B cell (primary cell): ENCODE results near the gene USPL1. TPM values are rescaled to one million over a fixed set of nuclear protein-coding genes. Genes with fewer than 3 reads are reported as not detected.

ENCODE experiments used
- ATAC-seq: fragments of 200-7000 bp; cut with Tn5 transposase; one replicate; pipeline ENCODE4 v1.10.0; 2021; ENCODE audit warnings: low read depth, mild to moderate bottlenecking, moderate number of reproducible peaks, moderate library complexity
- CTCF ChIA-PET: fragments of 350-600 bp; sonication (Branson Sonifier 250); formaldehyde crosslinking; loops from one replicate; lab custom pipeline; 2021; ENCODE audit warnings: antibody characterized with exemption, inconsistent platforms; lab: Charles Lee
- POLR2A ChIA-PET: fragments of 350-600 bp; sonication (Branson Sonifier 250); formaldehyde crosslinking; loops from one replicate; lab custom pipeline; 2021; ENCODE audit warnings: antibody characterized with exemption; lab: Charles Lee
- DNase-seq: peaks from one replicate; pipeline ENCODE4 v3.0.0; 2013
- H2AFZ ChIP-seq: 2 replicates; pipeline ENCODE4 v1.6.1; 2012; ENCODE audit warnings: mild to moderate bottlenecking, low read depth, low read length; ENCODE audit not compliant: insufficient read depth, poor library complexity, severe bottlenecking
- H3K27ac ChIP-seq, 2 donors: 1 replicate in 1 of 2; 2 replicates in 1 of 2; pipeline ENCODE4 v1.5.1; 2012 to 2013; ENCODE audit warnings: low read length in 2 of 2, mild to moderate bottlenecking in 2 of 2, moderate library complexity in 1 of 2
- H3K27me3 ChIP-seq, 4 experiments: fragments of 200-600 bp in 1 of 4; sonication (generic) in 1 of 4; replicated peaks in 1 of 4; 1 replicate in 2 of 4; 2 replicates in 2 of 4; pipeline versions ENCODE4 v1.6.1 to v1.7.0; 2013 to 2016; ENCODE audit warnings: low read length in 3 of 4, mild to moderate bottlenecking in 2 of 4, mixed read lengths in 1 of 4, moderate library complexity in 1 of 4; ENCODE audit not compliant: insufficient read depth in 4 of 4, control insufficient read depth in 3 of 4; ENCODE audit errors: control extremely low read depth in 1 of 4
- H3K36me3 ChIP-seq, 2 experiments: replicated peaks in 1 of 2; 1 replicate in 1 of 2; 2 replicates in 1 of 2; pipeline versions ENCODE4 v1.6.1 to v1.7.1; 2013; ENCODE audit warnings: low read length in 1 of 2; ENCODE audit not compliant: insufficient read depth in 2 of 2, control insufficient read depth in 1 of 2; ENCODE audit errors: control extremely low read depth in 1 of 2, extremely low read depth in 1 of 2
- H3K4me1 ChIP-seq, 2 donors: fragments of 200-600 bp in 1 of 2; sonication (generic) in 1 of 2; 1 replicate in 1 of 2; 2 replicates in 1 of 2; pipeline versions ENCODE4 v1.5.1 to v1.6.1; 2013 to 2017; ENCODE audit warnings: low read length in 2 of 2; ENCODE audit not compliant: control insufficient read depth in 2 of 2, insufficient read depth in 2 of 2
- H3K4me2 ChIP-seq: replicated peaks from 2 replicates; pipeline ENCODE3; 2012; ENCODE audit warnings: mild to moderate bottlenecking, low read depth, low read length; ENCODE audit not compliant: poor library complexity, severe bottlenecking
- H3K4me3 ChIP-seq, 5 experiments: fragments of 200-600 bp in 1 of 5; sonication (generic) in 1 of 5; 1 replicate in 3 of 5; 2 replicates in 2 of 5; pipeline versions ENCODE4 v1.5.1 to v1.7.0; 2011 to 2016; ENCODE audit warnings: low read length in 4 of 5, mild to moderate bottlenecking in 4 of 5, low read depth in 2 of 5, control low read depth in 1 of 5, moderate library complexity in 1 of 5; ENCODE audit not compliant: insufficient read depth in 1 of 5; ENCODE audit errors: control extremely low read depth in 1 of 5, extremely low read depth in 1 of 5
- H3K79me2 ChIP-seq: fragments of 200-600 bp; sonication (generic); one replicate; pipeline ENCODE4 v1.6.0; 2016; ENCODE audit warnings: low read length; ENCODE audit not compliant: control insufficient read depth, insufficient read depth
- H3K9ac ChIP-seq: fragments of 200-600 bp; sonication (generic); 2 replicates; pipeline ENCODE4 v1.6.1; 2017; ENCODE audit warnings: mild to moderate bottlenecking, low read length, moderate library complexity
- H3K9me3 ChIP-seq, 3 donors: one replicate each; pipeline versions ENCODE4 v1.6.1 to v1.7.1; 2013; ENCODE audit warnings: low read length in 2 of 3; ENCODE audit not compliant: control insufficient read depth in 2 of 3, insufficient read depth in 1 of 3; ENCODE audit errors: control extremely low read depth in 1 of 3
- H4K20me1 ChIP-seq: 2 replicates; pipeline ENCODE4 v1.6.0; 2012; ENCODE audit warnings: mild to moderate bottlenecking, low read length; ENCODE audit not compliant: insufficient read depth, control insufficient read depth, poor library complexity, severe bottlenecking
- H3K27ac Mint-ChIP-seq: one replicate; pipeline ENCODE4 v1.8.0; 2021; ENCODE audit warnings: mixed read lengths
- H3K27me3 Mint-ChIP-seq: one replicate; pipeline ENCODE4 v1.8.0; 2021; ENCODE audit warnings: mixed read lengths
- H3K4me1 Mint-ChIP-seq: one replicate; pipeline ENCODE4 v1.8.0; 2021; ENCODE audit warnings: mixed read lengths
- H3K4me3 Mint-ChIP-seq: one replicate; pipeline ENCODE4 v1.8.0; 2021; ENCODE audit warnings: mixed read lengths
- H3K9me3 Mint-ChIP-seq: one replicate; pipeline ENCODE4 v1.8.0; 2022; ENCODE audit warnings: mixed read lengths; ENCODE audit not compliant: insufficient read depth
- CTCF ChIP-seq: fragments of 200-600 bp; IDR thresholded peaks from one replicate; pipeline ENCODE4 v1.8.0; 2022; ENCODE audit warnings: antibody characterized with exemption, mild to moderate bottlenecking
- EZH2 ChIP-seq: IDR thresholded peaks from 2 replicates; pipeline ENCODE4 v1.6.1; 2012; ENCODE audit warnings: borderline replicate concordance, low read depth, mild to moderate bottlenecking, moderate library complexity, low read length; ENCODE audit not compliant: insufficient read depth, poor library complexity, severe bottlenecking
- WGBS: methylation state at CpG from one replicate; pipeline ENCODE4 v1.1.5; 2013; ENCODE audit warnings: missing lambda C conversion rate; ENCODE audit not compliant: insufficient coverage; 5-methylcytosine and 5-hydroxymethylcytosine counted together
- intact Hi-C: fragments of 100-400 bp; cut with micrococcal nuclease; formaldehyde crosslinking; loops from one replicate; pipeline ENCODE4 v1.10.0; 2022
- polyA plus RNA-seq: library from polyadenylated mRNA; depleted of rRNA; stranded (reverse); fragments of >200 nt; gene quantifications from 2 replicates; pipeline ENCODE4 v1.2.3, GENCODE V29; 2012
- total RNA-seq, 2 donors: library from RNA; stranded (reverse); fragments of 120-200 nt in 1 of 2; gene quantifications; 1 replicate in 1 of 2; 2 replicates in 1 of 2; pipeline versions ENCODE4 v1.2.3 to v1.2.4, GENCODE V29; 2013 to 2022

Gene USPL1
- total and polyA plus RNA-seq, 2 donors (not counting 1 experiment from before 2014, with no cell fraction given), result 30.2 to 55.8 TPM

- H3K4me2 ChIP-seq, result peak overlapping the region; percentile 86
- H3K27me3 ChIP-seq, result no peaks in the 10 kb centered on the region
- ChIA-PET POLR2A (interaction anchor here (0.9 to 3.6 kb wide), 6 partner anchors 59 to 309 kb away, joined by 3 to 33 read pairs (median 4); partner anchors contain the start of genes HMGB1 and KATNAL1), CTCF (interaction anchor here (0.9 to 2.6 kb wide), 7 partner anchors 44 to 501 kb away, joined by 3 to 11 read pairs (median 3); no protein-coding TSS in a partner anchor)
- peak overlapping the region; percentile 93 for H3K9ac ChIP-seq
- H2AFZ ChIP-seq, result peak overlapping the region; percentile 57
- H3K79me2 ChIP-seq, result peaks cover 71% of the 10 kb centered on the region
- H3K4me1 ChIP-seq, result peaks cover 46 to 49% of the 10 kb centered on the region in 2 donors
- no peak overlapping the region for H3K27ac Mint-ChIP-seq
- no peaks in the 10 kb centered on the region for H4K20me1 ChIP-seq
- TF ChIP-seq CTCF (no peak), EZH2 (no peak)
- H3K27me3 Mint-ChIP-seq, result no peaks in the 10 kb centered on the region
- no peak overlapping the region for H3K4me3 Mint-ChIP-seq
- H3K36me3 ChIP-seq, result peaks cover 0 to 4% of the 10 kb centered on the region in 2 experiments
- DNase-seq, result peak; percentile 64
- H3K9me3 ChIP-seq, result no peaks in the 10 kb centered on the region
- intact Hi-C loops, result loop anchor here (1.0 to 5.0 kb wide), 6 partner anchors 8 to 1811 kb away; partner anchors contain the start of genes ALOX5AP, BRCA2, N4BP2L1 and ZAR1L
- peaks cover 43% of the 10 kb centered on the region for H3K4me1 Mint-ChIP-seq
- no peak for ATAC-seq
- peak overlapping the region; percentile 98 to 100 for H3K27ac ChIP-seq
- peak overlapping the region; percentile 90 to 98 (median 93) for H3K4me3 ChIP-seq
- no peaks in the 10 kb centered on the region for H3K9me3 Mint-ChIP-seq
- no CpG with 5 or more reads among the region's 7 CpGs for WGBS
Observed at GRCh38 chr13:30615866-30616541, 1.7 kb upstream of the USPL1 start.
